ENCODE data around the gene TPRN.

DNA sequence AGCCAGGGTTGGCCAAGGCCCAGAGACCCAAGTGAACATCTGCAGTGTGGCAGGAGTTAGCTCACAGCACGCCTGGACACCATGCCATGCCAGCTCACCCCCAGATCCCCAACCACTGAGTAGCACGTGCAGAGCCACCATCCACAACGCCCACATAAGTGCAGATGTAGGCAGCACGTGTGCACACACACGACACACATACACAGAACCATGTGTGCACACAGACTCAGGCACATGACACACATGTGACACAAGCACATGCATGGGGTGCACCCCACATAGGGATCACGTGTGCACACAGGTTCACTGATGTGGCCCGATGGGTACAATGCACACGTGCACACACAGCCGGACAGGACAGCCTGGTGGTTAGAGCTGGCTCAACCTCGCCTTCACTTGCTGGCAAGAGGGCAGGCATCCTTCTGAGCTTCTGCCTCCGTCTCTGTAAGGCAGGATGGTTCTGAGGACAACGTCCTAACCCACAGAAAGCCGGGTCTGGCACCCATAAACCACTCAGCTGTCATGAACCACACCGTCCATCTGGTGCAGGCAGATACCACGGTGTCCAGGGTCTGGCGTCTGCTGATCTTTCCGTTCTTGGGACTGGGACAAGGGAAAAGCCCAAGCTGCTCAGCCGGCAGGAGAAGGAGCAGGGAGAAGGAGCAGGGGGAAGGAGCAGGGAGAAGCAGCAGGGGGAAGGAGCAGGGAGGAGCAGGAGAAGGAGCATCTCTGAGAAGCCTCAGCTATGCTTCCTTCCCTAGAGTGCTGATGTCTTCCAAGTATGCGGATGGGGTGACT lies 42.7 kb downstream of the TPRN start:
- no peak for TF ChIP-seq EZH2 (IDR thresholded peaks at IDR 0.05; ENCODE audit: low read length, missing control alignments)
- TF ChIP-seq, protein P1, sequence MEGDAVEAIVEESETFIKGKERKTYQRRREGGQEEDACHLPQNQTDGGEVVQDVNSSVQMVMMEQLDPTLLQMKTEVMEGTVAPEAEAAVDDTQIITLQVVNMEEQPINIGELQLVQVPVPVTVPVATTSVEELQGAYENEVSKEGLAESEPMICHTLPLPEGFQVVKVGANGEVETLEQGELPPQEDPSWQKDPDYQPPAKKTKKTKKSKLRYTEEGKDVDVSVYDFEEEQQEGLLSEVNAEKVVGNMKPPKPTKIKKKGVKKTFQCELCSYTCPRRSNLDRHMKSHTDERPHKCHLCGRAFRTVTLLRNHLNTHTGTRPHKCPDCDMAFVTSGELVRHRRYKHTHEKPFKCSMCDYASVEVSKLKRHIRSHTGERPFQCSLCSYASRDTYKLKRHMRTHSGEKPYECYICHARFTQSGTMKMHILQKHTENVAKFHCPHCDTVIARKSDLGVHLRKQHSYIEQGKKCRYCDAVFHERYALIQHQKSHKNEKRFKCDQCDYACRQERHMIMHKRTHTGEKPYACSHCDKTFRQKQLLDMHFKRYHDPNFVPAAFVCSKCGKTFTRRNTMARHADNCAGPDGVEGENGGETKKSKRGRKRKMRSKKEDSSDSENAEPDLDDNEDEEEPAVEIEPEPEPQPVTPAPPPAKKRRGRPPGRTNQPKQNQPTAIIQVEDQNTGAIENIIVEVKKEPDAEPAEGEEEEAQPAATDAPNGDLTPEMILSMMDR (conservative IDR thresholded peaks at IDR 0.05 in 1 of 2, IDR thresholded peaks at IDR 0.05 in 1 of 2; ENCODE audit: low read depth in 1 of 2, low read length in 2 of 2): no peak
